NB4 (cell line): Measurements from ENCODE around the gene FLNB.
"Not testable (repeated sequence)": the region's sequence is repeated elsewhere in the genome, so short reads cannot be mapped to it uniquely, and the experiment has no call there.

Source experiments
- CTCF ChIP-seq: IDR thresholded peaks from one replicate; pipeline ENCODE4 v1.5.1; 2012; ENCODE audit warnings: low read depth, low read length
- MAX ChIP-seq: IDR thresholded peaks from 2 replicates; pipeline ENCODE4 v1.6.1; 2011; ENCODE audit warnings: low read depth, low read length
- MYC ChIP-seq: IDR thresholded peaks from 2 replicates; pipeline ENCODE4 v1.6.1; 2011; ENCODE audit warnings: low read depth, low read length
- POLR2A ChIP-seq: IDR thresholded peaks from 2 replicates; pipeline ENCODE4 v1.6.1; 2011; ENCODE audit warnings: mild to moderate bottlenecking; ENCODE audit not compliant: insufficient read length; ENCODE audit errors: extremely low read depth

- not testable (repeated sequence) for TF ChIP-seq CTCF, POLR2A, MAX, MYC
Measured at GRCh38 chr3:58055891-58056290, 47.7 kb downstream of the FLNB start.
